ENCODE measurements around the gene PRDM16.

- no peak for TF ChIP-seq CHD2 (IDR thresholded peaks at IDR 0.05; ENCODE audit: low read length, partially characterized antibody)
- no peak for TF ChIP-seq CTCF (IDR thresholded peaks at IDR 0.05)
- no peak for TF ChIP-seq POLR2AphosphoS5 (IDR thresholded peaks at IDR 0.05; ENCODE audit: low read depth, low read length)
Observed at GRCh38 chr1:3284691-3285090, 215.7 kb downstream of the PRDM16 start.

All from SK-N-SH (cell line).